Measurements from ENCODE around the gene SLC38A6.

- TF ChIP-seq, protein P1, sequence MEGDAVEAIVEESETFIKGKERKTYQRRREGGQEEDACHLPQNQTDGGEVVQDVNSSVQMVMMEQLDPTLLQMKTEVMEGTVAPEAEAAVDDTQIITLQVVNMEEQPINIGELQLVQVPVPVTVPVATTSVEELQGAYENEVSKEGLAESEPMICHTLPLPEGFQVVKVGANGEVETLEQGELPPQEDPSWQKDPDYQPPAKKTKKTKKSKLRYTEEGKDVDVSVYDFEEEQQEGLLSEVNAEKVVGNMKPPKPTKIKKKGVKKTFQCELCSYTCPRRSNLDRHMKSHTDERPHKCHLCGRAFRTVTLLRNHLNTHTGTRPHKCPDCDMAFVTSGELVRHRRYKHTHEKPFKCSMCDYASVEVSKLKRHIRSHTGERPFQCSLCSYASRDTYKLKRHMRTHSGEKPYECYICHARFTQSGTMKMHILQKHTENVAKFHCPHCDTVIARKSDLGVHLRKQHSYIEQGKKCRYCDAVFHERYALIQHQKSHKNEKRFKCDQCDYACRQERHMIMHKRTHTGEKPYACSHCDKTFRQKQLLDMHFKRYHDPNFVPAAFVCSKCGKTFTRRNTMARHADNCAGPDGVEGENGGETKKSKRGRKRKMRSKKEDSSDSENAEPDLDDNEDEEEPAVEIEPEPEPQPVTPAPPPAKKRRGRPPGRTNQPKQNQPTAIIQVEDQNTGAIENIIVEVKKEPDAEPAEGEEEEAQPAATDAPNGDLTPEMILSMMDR (IDR thresholded peaks at IDR 0.05): no peak
- TF ChIP-seq POLR2A (IDR thresholded peaks at IDR 0.05): no peak
Observed at GRCh38 chr14:60956632-60957031, 24.4 kb upstream of the SLC38A6 start.
